VCaP (cell line): ENCODE measurements around the gene KRT77.

Experiments used
- H3K27ac ChIP-seq: fragments of 450-650 bp; 2 replicates; pipeline ENCODE4 v1.5.1; 2017
- TF ChIP-seq, protein P1 (sequence below): fragments of 450-650 bp; conservative IDR thresholded peaks from 2 replicates; pipeline ENCODE4 v1.5.1; 2017; ENCODE audit warnings: mild to moderate bottlenecking, moderate library complexity

KRT77 gene

GRCh38 chr12:52742822-52743457 lies 39.6 kb upstream of the KRT77 start:
- no peak overlapping the region for H3K27ac ChIP-seq
- TF ChIP-seq, protein P1, sequence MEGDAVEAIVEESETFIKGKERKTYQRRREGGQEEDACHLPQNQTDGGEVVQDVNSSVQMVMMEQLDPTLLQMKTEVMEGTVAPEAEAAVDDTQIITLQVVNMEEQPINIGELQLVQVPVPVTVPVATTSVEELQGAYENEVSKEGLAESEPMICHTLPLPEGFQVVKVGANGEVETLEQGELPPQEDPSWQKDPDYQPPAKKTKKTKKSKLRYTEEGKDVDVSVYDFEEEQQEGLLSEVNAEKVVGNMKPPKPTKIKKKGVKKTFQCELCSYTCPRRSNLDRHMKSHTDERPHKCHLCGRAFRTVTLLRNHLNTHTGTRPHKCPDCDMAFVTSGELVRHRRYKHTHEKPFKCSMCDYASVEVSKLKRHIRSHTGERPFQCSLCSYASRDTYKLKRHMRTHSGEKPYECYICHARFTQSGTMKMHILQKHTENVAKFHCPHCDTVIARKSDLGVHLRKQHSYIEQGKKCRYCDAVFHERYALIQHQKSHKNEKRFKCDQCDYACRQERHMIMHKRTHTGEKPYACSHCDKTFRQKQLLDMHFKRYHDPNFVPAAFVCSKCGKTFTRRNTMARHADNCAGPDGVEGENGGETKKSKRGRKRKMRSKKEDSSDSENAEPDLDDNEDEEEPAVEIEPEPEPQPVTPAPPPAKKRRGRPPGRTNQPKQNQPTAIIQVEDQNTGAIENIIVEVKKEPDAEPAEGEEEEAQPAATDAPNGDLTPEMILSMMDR, result no peak

- no peak overlapping the region for H3K27ac ChIP-seq
- TF ChIP-seq, protein P1, result no peak
These were observed 38.9 kb upstream of the KRT77 start for GRCh38 chr12:52742196-52742580.

- TF ChIP-seq, protein P1, result no peak
- H3K27ac ChIP-seq, result no peak overlapping the region
These were observed 38.3 kb upstream of the KRT77 start for GRCh38 chr12:52741375-52742195.

DNA sequence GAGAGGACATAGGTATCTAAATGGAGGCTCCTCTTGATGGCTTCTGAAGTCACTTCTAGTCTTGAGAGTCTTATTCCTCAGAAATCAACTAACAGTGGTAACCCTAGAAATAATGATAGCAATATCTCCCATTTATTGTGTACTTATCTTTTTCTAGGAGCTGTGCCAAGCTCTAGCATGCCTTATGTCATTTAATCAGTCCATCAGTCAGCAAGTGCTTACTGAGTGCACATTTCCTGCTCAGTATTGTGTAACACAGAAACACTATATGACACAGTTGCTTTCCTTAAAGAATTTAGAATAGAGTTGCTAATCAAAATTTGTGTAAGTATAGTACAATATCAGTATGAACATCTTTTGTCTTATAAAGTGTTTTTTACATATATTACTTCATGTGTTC lies 37.3 kb upstream of the KRT77 start:
- H3K27ac ChIP-seq, result no peak overlapping the region; the same call in 1 of the 2 replicates
- TF ChIP-seq, protein P1, result no peak

DNA sequence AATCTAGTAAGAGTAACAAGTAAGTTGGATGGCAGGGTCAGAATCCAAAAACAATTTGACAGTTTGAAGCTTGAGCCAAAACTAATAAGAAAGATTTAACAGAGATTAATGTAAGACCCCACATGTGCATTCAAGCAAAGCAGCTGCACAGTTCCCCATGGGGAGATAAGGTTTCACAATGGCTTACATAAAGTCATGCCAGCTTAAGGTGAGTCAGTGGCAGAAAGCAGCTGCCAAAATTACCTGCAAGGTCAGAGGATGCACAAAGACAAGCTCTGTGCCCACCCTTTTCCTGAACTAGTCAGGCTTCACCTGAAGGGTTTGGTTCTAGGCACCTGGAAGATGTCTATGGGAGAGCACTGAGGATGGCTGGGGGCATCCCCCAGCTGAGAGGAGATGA lies 36.6 kb upstream of the KRT77 start:
- TF ChIP-seq, protein P1, result no peak
- H3K27ac ChIP-seq, result no peak overlapping the region; the same call in 1 of the 2 replicates

- TF ChIP-seq, protein P1, result no peak
- no peak overlapping the region for H3K27ac ChIP-seq
These were observed 32.7 kb upstream of the KRT77 start for GRCh38 chr12:52735816-52736632.

- TF ChIP-seq, protein P1, result no peak
- no peak overlapping the region for H3K27ac ChIP-seq
These were observed 31.8 kb upstream of the KRT77 start for GRCh38 chr12:52735106-52735505.
